Mesendoderm (in vitro differentiated cells): Measurements from ENCODE around the gene IST1.
"Not testable (repeated sequence)": the region's sequence is repeated elsewhere in the genome, so short reads cannot be mapped to it uniquely, and the experiment has no call there.

Source experiments
- DNase-seq: peaks from one replicate; pipeline ENCODE4 v3.0.0; 2013
- H2AK5ac ChIP-seq: 2 replicates; pipeline ENCODE4 v1.6.1; 2013; ENCODE audit warnings: low read length, inconsistent platforms
- H2BK120ac ChIP-seq: 2 replicates; pipeline ENCODE4 v1.6.1; 2013; ENCODE audit warnings: low read depth, mild to moderate bottlenecking, low read length, moderate library complexity, mixed read lengths
- H2BK15ac ChIP-seq: replicated peaks from 2 replicates; pipeline ENCODE4 v1.6.1; 2013; ENCODE audit warnings: low read depth, mild to moderate bottlenecking, moderate library complexity
- H2BK5ac ChIP-seq: 2 replicates; pipeline ENCODE4 v1.6.1; 2013; ENCODE audit warnings: low read length, inconsistent platforms
- H3K18ac ChIP-seq: 2 replicates; pipeline ENCODE4 v1.6.1; 2013; ENCODE audit warnings: mild to moderate bottlenecking, low read length, mixed read lengths
- H3K23ac ChIP-seq: one replicate; pipeline ENCODE4 v1.6.1; 2013; ENCODE audit warnings: low read length
- H3K27ac ChIP-seq: 2 replicates; pipeline ENCODE4 v1.5.1; 2013; ENCODE audit warnings: low read depth, mild to moderate bottlenecking, inconsistent platforms, low read length, moderate library complexity
- H3K27me3 ChIP-seq: 2 replicates; pipeline ENCODE4 v1.6.1; 2013; ENCODE audit warnings: low read length, control low read depth, mild to moderate bottlenecking, inconsistent platforms; ENCODE audit not compliant: insufficient read depth, poor library complexity
- H3K36me3 ChIP-seq: 2 replicates; pipeline ENCODE4 v1.6.1; 2013; ENCODE audit warnings: low read length, inconsistent platforms; ENCODE audit not compliant: control insufficient read depth, insufficient read depth
- H3K4ac ChIP-seq: one replicate; pipeline ENCODE4 v1.6.1; 2013; ENCODE audit warnings: low read depth, mild to moderate bottlenecking, low read length, moderate library complexity
- H3K4me1 ChIP-seq: 2 replicates; pipeline ENCODE4 v1.6.1; 2013; ENCODE audit warnings: low read depth, low read length, inconsistent platforms; ENCODE audit not compliant: control insufficient read depth
- H3K4me2 ChIP-seq: 2 replicates; pipeline ENCODE4 v1.6.1; 2013; ENCODE audit warnings: low read length
- H3K4me3 ChIP-seq: 2 replicates; pipeline ENCODE4 v1.5.1; 2013; ENCODE audit warnings: mild to moderate bottlenecking, low read length
- H3K56ac ChIP-seq: one replicate; pipeline ENCODE4 v1.6.1; 2013; ENCODE audit warnings: low read length
- H3K79me1 ChIP-seq: 2 replicates; pipeline ENCODE4 v1.6.1; 2013; ENCODE audit warnings: low read length, inconsistent platforms
- H3K79me2 ChIP-seq: 2 replicates; pipeline ENCODE4 v1.6.1; 2013; ENCODE audit warnings: mild to moderate bottlenecking, low read length; ENCODE audit not compliant: control insufficient read depth, insufficient read depth
- H3K9ac ChIP-seq: 2 replicates; pipeline ENCODE4 v1.6.1; 2013; ENCODE audit warnings: low read length, inconsistent platforms
- H4K5ac ChIP-seq: one replicate; pipeline ENCODE4 v1.6.1; 2013; ENCODE audit warnings: low read length
- H4K8ac ChIP-seq: one replicate; pipeline ENCODE4 v1.6.1; 2013; ENCODE audit warnings: low read depth, mild to moderate bottlenecking, control low read depth, low read length, moderate library complexity
- WGBS: extraction: QIAGEN DNeasy Blood & Tissue Kit; methylation state at CpG from one replicate; pipeline ENCODE4 v1.1.7; 2013; ENCODE audit warnings: low lambda C conversion rate, missing lambda C conversion rate; ENCODE audit not compliant: insufficient coverage; ENCODE audit errors: extremely low coverage; 5-methylcytosine and 5-hydroxymethylcytosine counted together

IST1 gene

GRCh38 chr16:71855937-71856662 lies 39.2 kb upstream of the IST1 start:
- Histone ChIP-seq H2AK5ac (no peak overlapping the region), H3K79me1 (peaks cover 4% of the 10 kb centered on the region), H2BK5ac (no peak overlapping the region), H2BK120ac (no peak overlapping the region), H3K4me2 (no peak overlapping the region), H3K4me3 (no peak overlapping the region), H3K4ac (no peak overlapping the region), H3K79me2 (no peaks in the 10 kb centered on the region), H3K9ac (no peak overlapping the region), H3K18ac (no peak overlapping the region), H3K27me3 (no peaks in the 10 kb centered on the region), H4K8ac (no peak overlapping the region), H3K4me1 (no peaks in the 10 kb centered on the region), H3K36me3 (peaks cover 1% of the 10 kb centered on the region), H4K5ac (no peak overlapping the region), H3K27ac (no peak overlapping the region), H2BK15ac (no peak overlapping the region), H3K23ac (no peak overlapping the region), H3K56ac (no peak overlapping the region)
- DNase-seq, result no peak
- WGBS, result no CpG with 5 or more reads among the region's 5 CpGs

- Histone ChIP-seq H3K27ac (no peak overlapping the region), H3K27me3 (no peaks in the 10 kb centered on the region), H3K79me2 (no peaks in the 10 kb centered on the region), H4K8ac (no peak overlapping the region), H4K5ac (no peak overlapping the region), H3K4me3 (no peak overlapping the region), H2AK5ac (no peak overlapping the region), H3K4me2 (no peak overlapping the region), H2BK15ac (no peak overlapping the region), H3K18ac (no peak overlapping the region), H3K23ac (no peak overlapping the region), H3K79me1 (peaks cover 2% of the 10 kb centered on the region), H2BK5ac (no peak overlapping the region), H3K4me1 (no peaks in the 10 kb centered on the region), H3K36me3 (peaks cover 3% of the 10 kb centered on the region), H2BK120ac (no peak overlapping the region), H3K56ac (no peak overlapping the region), H3K9ac (no peak overlapping the region), H3K4ac (no peak overlapping the region)
- WGBS, result no CpG with 5 or more reads among the region's 32 CpGs
- no peak for DNase-seq
Measured at GRCh38 chr16:71859762-71860521, 35.4 kb upstream of the IST1 start.

DNA sequence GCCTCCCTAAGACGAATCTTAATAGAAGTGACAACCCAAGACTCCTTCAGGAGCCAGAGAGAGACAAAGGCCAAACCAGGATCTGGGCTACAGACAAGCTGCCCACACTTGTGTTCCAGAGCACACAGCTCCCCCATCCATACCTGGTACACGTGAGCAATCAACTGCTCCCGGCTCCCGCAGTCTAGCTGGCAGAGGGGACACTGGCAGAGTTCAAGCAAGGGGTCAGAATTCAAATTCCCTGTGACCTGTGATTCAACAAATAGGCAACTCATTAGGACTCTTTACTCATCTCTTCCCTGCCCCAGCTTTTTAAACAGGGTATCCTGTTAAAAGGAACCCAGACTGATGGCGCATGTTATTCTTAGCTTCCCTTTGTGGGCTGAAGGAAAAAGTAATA lies 31.3 kb upstream of the IST1 start:
- peaks cover 3% of the 10 kb centered on the region for H3K36me3 ChIP-seq
- H3K23ac ChIP-seq, result no peak overlapping the region
- H3K4me3 ChIP-seq, result no peak overlapping the region
- no peak overlapping the region for H2AK5ac ChIP-seq
- WGBS, result no CpG with 5 or more reads among the region's 5 CpGs
- no peaks in the 10 kb centered on the region for H3K79me2 ChIP-seq
- H2BK5ac ChIP-seq, result no peak overlapping the region
- H3K79me1 ChIP-seq, result no peaks in the 10 kb centered on the region
- H4K5ac ChIP-seq, result no peak overlapping the region
- H3K4me1 ChIP-seq, result no peaks in the 10 kb centered on the region
- H3K4me2 ChIP-seq, result no peak overlapping the region
- no peak overlapping the region for H3K18ac ChIP-seq
- no peak for DNase-seq
- H3K9ac ChIP-seq, result no peak overlapping the region
- H3K27ac ChIP-seq, result no peak overlapping the region
- H2BK15ac ChIP-seq, result no peak overlapping the region
- H3K56ac ChIP-seq, result no peak overlapping the region
- no peaks in the 10 kb centered on the region for H3K27me3 ChIP-seq
- H4K8ac ChIP-seq, result no peak overlapping the region
- no peak overlapping the region for H3K4ac ChIP-seq
- H2BK120ac ChIP-seq, result no peak overlapping the region

DNA sequence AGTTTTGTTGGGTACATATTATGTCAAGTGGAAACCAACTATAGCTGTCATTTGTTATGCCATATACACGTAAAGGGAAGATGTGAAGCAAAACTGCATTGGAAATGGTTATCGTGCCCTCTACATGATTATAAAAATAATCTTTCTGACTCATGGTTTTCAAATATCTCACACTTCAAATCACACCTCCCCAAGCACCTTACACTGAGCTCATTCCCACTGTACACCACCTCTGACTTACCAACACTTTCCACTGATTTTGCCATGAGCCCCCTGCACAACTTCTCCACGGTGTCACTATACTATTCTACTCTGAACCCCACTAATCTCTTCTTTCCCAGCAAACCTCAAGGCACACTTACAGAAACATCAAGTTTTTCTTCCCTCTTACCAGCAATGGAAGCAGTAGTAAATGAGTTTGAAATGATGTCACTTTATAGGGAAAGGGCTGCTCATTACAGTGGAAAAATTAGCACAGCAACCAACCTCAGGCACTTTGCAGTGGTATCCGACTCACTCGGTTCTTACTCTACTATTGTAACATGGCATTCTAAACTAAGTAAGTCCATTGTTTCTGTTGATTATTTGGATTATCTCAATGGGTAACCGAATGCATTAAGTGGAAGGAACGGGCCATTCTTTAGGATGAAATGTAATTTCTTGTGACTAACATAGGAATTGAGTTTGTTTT lies 30.0 kb upstream of the IST1 start:
- Histone ChIP-seq H3K4ac (no peak overlapping the region), H3K56ac (no peak overlapping the region), H3K4me2 (no peak overlapping the region), H3K27me3 (no peaks in the 10 kb centered on the region), H4K8ac (no peak overlapping the region), H3K4me1 (no peaks in the 10 kb centered on the region), H2BK120ac (no peak overlapping the region), H3K23ac (no peak overlapping the region), H4K5ac (no peak overlapping the region), H3K18ac (no peak overlapping the region), H3K79me1 (no peaks in the 10 kb centered on the region), H2AK5ac (no peak overlapping the region), H3K9ac (no peak overlapping the region), H3K4me3 (no peak overlapping the region), H2BK15ac (no peak overlapping the region), H2BK5ac (no peak overlapping the region), H3K79me2 (no peaks in the 10 kb centered on the region), H3K36me3 (peaks cover 3% of the 10 kb centered on the region), H3K27ac (no peak overlapping the region)
- DNase-seq, result no peak
- WGBS, result no CpG with 5 or more reads among the region's 7 CpGs

- not testable (repeated sequence) for H3K79me1 ChIP-seq, H3K56ac ChIP-seq, H2BK5ac ChIP-seq, H4K5ac ChIP-seq, H3K79me2 ChIP-seq, H3K4me2 ChIP-seq, H3K4ac ChIP-seq, H3K4me3 ChIP-seq, H3K18ac ChIP-seq, H3K9ac ChIP-seq, H2BK120ac ChIP-seq, H3K23ac ChIP-seq, DNase-seq, H2BK15ac ChIP-seq, H3K36me3 ChIP-seq, H4K8ac ChIP-seq, H2AK5ac ChIP-seq, H3K27ac ChIP-seq, H3K27me3 ChIP-seq, H3K4me1 ChIP-seq
- WGBS, result no CpG with 5 or more reads among the region's 6 CpGs
Measured at GRCh38 chr16:71867175-71867574, 28.2 kb upstream of the IST1 start.
